HCT116 (cell line): ENCODE results near the gene IGSF9B. TPM values are rescaled to one million over a fixed set of nuclear protein-coding genes. Genes with fewer than 3 reads are reported as not detected.

Source experiments
- ATAC-seq: fragments of 200-7000 bp; cut with Tn5 transposase; 2 replicates; pipeline ENCODE4 v1.9.1; 2020; ENCODE audit warnings: mild to moderate bottlenecking, moderate library complexity
- BruUV-seq: library from RNA; stranded (reverse); fragments of 400-500 nt; replicated peaks from 2 replicates; lab custom pipeline; 2021; lab: Mats Ljungman, UMichigan
- CTCF ChIA-PET: fragments of 300-600 bp; sonication (Branson Sonifier 250); formaldehyde crosslinking; loops from one replicate; lab custom pipeline; 2021; ENCODE audit warnings: antibody characterized with exemption; lab: Charles Lee
- POLR2A ChIA-PET: fragments of 300-600, 350-600 bp; sonication (Branson Sonifier 250); formaldehyde crosslinking; loops from one replicate; lab custom pipeline; 2021; ENCODE audit warnings: antibody characterized with exemption; lab: Charles Lee
- RAD21 ChIA-PET, 2 experiments: fragments of 300-600 bp; sonication (Branson Sonifier 250); formaldehyde crosslinking; loops; one replicate each; lab custom pipeline; 2023; ENCODE audit warnings: low total read pairs in 2 of 2; ENCODE audit not compliant: uncharacterized antibody in 2 of 2, unreplicated experiment in 2 of 2, low non-redundant PET in 1 of 2; lab: Charles Lee
- DNase-seq: peaks from one replicate; pipeline ENCODE4 v3.0.0-alpha.2; 2010; ENCODE audit warnings: low read depth, low spot score
- H2AFZ ChIP-seq: fragments of 200-600 bp; shearing (Covaris generic), sonication (generic); 2 replicates; pipeline ENCODE4 v1.6.1; 2017; ENCODE audit warnings: low read depth, mixed run types, mixed read lengths, antibody characterized with exemption, low read length; ENCODE audit not compliant: poor library complexity, severe bottlenecking
- H3K27ac ChIP-seq: 2 replicates; pipeline ENCODE4 v1.5.1; 2012; ENCODE audit warnings: low read depth, low read length
- H3K27me3 ChIP-seq: fragments of 200-600 bp; sonication (generic); 2 replicates; pipeline ENCODE4 v1.6.1; 2016; ENCODE audit warnings: mixed run types, low read length, mixed read lengths; ENCODE audit not compliant: insufficient read depth
- H3K36me3 ChIP-seq, 2 experiments: fragments of 200-500 bp in 1 of 2; fragments of 200-600 bp in 1 of 2; sonication (Bioruptor generic) in 1 of 2; sonication (generic) in 1 of 2; 2 replicates each; pipeline versions ENCODE4 v1.5.1 to v1.6.1; 2014 to 2016; ENCODE audit warnings: low read length in 2 of 2, inconsistent platforms in 1 of 2, mixed read lengths in 1 of 2, mixed run types in 1 of 2; ENCODE audit not compliant: insufficient read depth in 2 of 2, control insufficient read depth in 1 of 2
- H3K4me1 ChIP-seq, 2 experiments: fragments of 200-600 bp in 1 of 2; sonication (generic) in 1 of 2; 2 replicates each; pipeline versions ENCODE4 v1.5.1 to v1.6.1; 2012 to 2017; ENCODE audit warnings: low read length in 2 of 2, inconsistent platforms in 1 of 2, mild to moderate bottlenecking in 1 of 2, mixed read lengths in 1 of 2, mixed run types in 1 of 2, moderate library complexity in 1 of 2; ENCODE audit not compliant: insufficient read depth in 2 of 2, control insufficient read depth in 1 of 2
- H3K4me2 ChIP-seq: fragments of 200-600 bp; sonication (generic); 2 replicates; pipeline ENCODE4 v1.6.1; 2017; ENCODE audit warnings: mixed run types, low read length, mixed read lengths
- H3K4me3 ChIP-seq, 2 experiments: fragments of 200-600 bp in 1 of 2; sonication (generic) in 1 of 2; replicated peaks in 1 of 2; 2 replicates each; pipeline ENCODE4 v1.5.1; 2011 to 2016; ENCODE audit warnings: low read length in 2 of 2, control low read depth in 1 of 2, low read depth in 1 of 2, mild to moderate bottlenecking in 1 of 2, mixed read lengths in 1 of 2, mixed run types in 1 of 2
- H3K79me2 ChIP-seq: fragments of 200-600 bp; sonication (generic); 2 replicates; pipeline ENCODE4 v1.6.1; 2017; ENCODE audit warnings: mild to moderate bottlenecking, mixed run types, low read length, moderate library complexity, mixed read lengths; ENCODE audit not compliant: insufficient read depth
- H3K9ac ChIP-seq: fragments of 200-600 bp; sonication (generic); 2 replicates; pipeline ENCODE4 v1.6.1; 2016; ENCODE audit warnings: low read length, mixed read lengths
- H3K9me2 ChIP-seq: fragments of 200-600 bp; sonication (generic), shearing (Covaris generic); 2 replicates; pipeline ENCODE4 v1.6.1; 2017; ENCODE audit warnings: mixed run types, mild to moderate bottlenecking, moderate library complexity; ENCODE audit not compliant: insufficient read depth
- H3K9me3 ChIP-seq, 2 experiments: fragments of 200-500 bp in 1 of 2; fragments of 200-600 bp in 1 of 2; sonication (Bioruptor generic) in 1 of 2; sonication (generic) in 1 of 2; 2 replicates each; pipeline ENCODE4 v1.6.1; 2014 to 2017; ENCODE audit warnings: low read length in 2 of 2, mixed read lengths in 2 of 2, inconsistent platforms in 1 of 2, low read depth in 1 of 2, mild to moderate bottlenecking in 1 of 2, mixed run types in 1 of 2, moderate library complexity in 1 of 2; ENCODE audit not compliant: control insufficient read depth in 1 of 2, insufficient read depth in 1 of 2
- H4K20me1 ChIP-seq: fragments of 200-600 bp; sonication (generic), shearing (Covaris generic); 2 replicates; pipeline ENCODE4 v1.6.1; 2017; ENCODE audit warnings: mixed run types, mild to moderate bottlenecking, moderate library complexity; ENCODE audit not compliant: insufficient read depth
- ATF3 ChIP-seq: IDR thresholded peaks from 2 replicates; pipeline ENCODE4 v1.6.1; 2012
- CBX3 ChIP-seq: IDR thresholded peaks from 2 replicates; pipeline ENCODE4 v1.6.1; 2012; ENCODE audit warnings: low read depth
- EGR1 ChIP-seq: IDR thresholded peaks from 2 replicates; pipeline ENCODE4 v1.6.1; 2012; ENCODE audit warnings: low read depth
- EZH2 ChIP-seq: fragments of 200-600 bp; sonication (generic); IDR thresholded peaks from 2 replicates; pipeline ENCODE4 v1.6.1; 2017; ENCODE audit warnings: antibody characterized with exemption, mixed run types
- FOSL1 ChIP-seq: IDR thresholded peaks from 2 replicates; pipeline ENCODE4 v1.6.1; 2012; ENCODE audit warnings: low read depth
- JUND ChIP-seq: IDR thresholded peaks from 2 replicates; pipeline ENCODE4 v1.6.1; 2012
- MAX ChIP-seq: IDR thresholded peaks from 2 replicates; pipeline ENCODE4 v1.6.1; 2012
- POLR2A ChIP-seq: IDR thresholded peaks from 2 replicates; pipeline ENCODE4 v1.7.0; 2011; ENCODE audit warnings: borderline replicate concordance; ENCODE audit not compliant: insufficient read depth, insufficient read length; ENCODE audit errors: extremely low read depth
- POLR2AphosphoS5 ChIP-seq: IDR thresholded peaks from 2 replicates; pipeline ENCODE4 v1.6.1; 2011; ENCODE audit warnings: mild to moderate bottlenecking, low read depth, low read length, moderate library complexity
- RAD21 ChIP-seq: IDR thresholded peaks from 2 replicates; pipeline ENCODE4 v1.6.1; 2012; ENCODE audit warnings: low read depth, mild to moderate bottlenecking
- SIN3A ChIP-seq: IDR thresholded peaks from 2 replicates; pipeline ENCODE4 v1.6.1; 2012; ENCODE audit warnings: low read depth
- TCF7L2 ChIP-seq: IDR thresholded peaks from 2 replicates; pipeline ENCODE4 v1.7.0; 2011; ENCODE audit warnings: borderline replicate concordance, inconsistent platforms; ENCODE audit not compliant: insufficient read depth, insufficient read length; ENCODE audit errors: extremely low read depth
- ZBTB33 ChIP-seq: IDR thresholded peaks from 2 replicates; pipeline ENCODE4 v1.6.1; 2011; ENCODE audit warnings: mild to moderate bottlenecking, low read length, moderate library complexity; ENCODE audit not compliant: insufficient replicate concordance; ENCODE audit errors: extremely low read depth
- ZFX ChIP-seq: fragments of 450-650 bp; IDR thresholded peaks from 2 replicates; pipeline ENCODE4 v1.6.1; 2017
- ZNF274 ChIP-seq: fragments of 200-500 bp; sonication (Bioruptor generic); IDR thresholded peaks from 2 replicates; pipeline ENCODE4 v1.6.1; 2014; ENCODE audit warnings: mild to moderate bottlenecking, low read depth, low read length, inconsistent platforms
- intact Hi-C: fragments of 100-400 bp; cut with micrococcal nuclease; formaldehyde crosslinking; loops from 2 replicates; pipeline ENCODE4 v1.10.0; 2022
- total RNA-seq: library from RNA; stranded (reverse); gene quantifications from one replicate; pipeline ENCODE4 v1.2.1, GENCODE V29; 2021; ENCODE audit not compliant: unreplicated experiment

IGSF9B gene
- total RNA-seq, 1 experiment from 2014 or later, result 12.4 TPM

GRCh38 chr11:133893381-133893780, 63.4 kb downstream of the IGSF9B start:
- intact Hi-C loops, result no loop called here
- Histone ChIP-seq H3K79me2 (no peaks in the 10 kb centered on the region), H3K4me1 (no peaks in the 10 kb centered on the region), H3K9me2 (no peaks in the 10 kb centered on the region), H3K9ac (no peak overlapping the region), H2AFZ (no peak overlapping the region), H3K27ac (no peak overlapping the region), H3K36me3 (no peaks in the 10 kb centered on the region), H3K9me3 (no peaks in the 10 kb centered on the region), H3K27me3 (peaks cover 29% of the 10 kb centered on the region), H3K4me3 (no peak overlapping the region), H3K4me2 (no peak overlapping the region), H4K20me1 (no peaks in the 10 kb centered on the region)
- DNase-seq, result no peak
- no TSS peak for BruUV-seq
- TF ChIP-seq MAX, result no peak
- TF ChIP-seq ZNF274, result no peak
- no peak for TF ChIP-seq EZH2
- no peak for TF ChIP-seq ZBTB33
- TF ChIP-seq FOSL1, result no peak
- TF ChIP-seq RAD21, result no peak
- no peak for ATAC-seq
- POLR2A ChIA-PET, result no interaction called here
- RAD21 ChIA-PET, result no interaction called here
- CTCF ChIA-PET, result no interaction called here

GRCh38 chr11:133892584-133893380, 64.0 kb downstream of the IGSF9B start:
- no peaks in the 10 kb centered on the region for H3K4me1 ChIP-seq
- H3K27me3 ChIP-seq, result peaks cover 35% of the 10 kb centered on the region
- H3K4me2 ChIP-seq, result no peak overlapping the region
- no peaks in the 10 kb centered on the region for H3K9me2 ChIP-seq
- ATAC-seq (no peak), DNase-seq (no peak)
- no peaks in the 10 kb centered on the region for H4K20me1 ChIP-seq
- H3K27ac ChIP-seq, result no peak overlapping the region
- intact Hi-C loops, result no loop called here
- POLR2A ChIA-PET, result no interaction called here
- H3K9me3 ChIP-seq, result no peaks in the 10 kb centered on the region
- H3K4me3 ChIP-seq, result no peak overlapping the region
- RAD21 ChIA-PET, result no interaction called here
- no peaks in the 10 kb centered on the region for H3K79me2 ChIP-seq
- no peak overlapping the region for H2AFZ ChIP-seq
- BruUV-seq, result no TSS peak
- H3K36me3 ChIP-seq, result no peaks in the 10 kb centered on the region
- no peak overlapping the region for H3K9ac ChIP-seq
- CTCF ChIA-PET, result no interaction called here
- no peak for TF ChIP-seq SIN3A
- no peak for TF ChIP-seq POLR2A
- TF ChIP-seq ZFX, result no peak
- TF ChIP-seq ATF3, result no peak
- TF ChIP-seq EZH2, result no peak
- no peak for TF ChIP-seq JUND
- no peak for TF ChIP-seq POLR2AphosphoS5
- TF ChIP-seq CBX3, result no peak
- TF ChIP-seq EGR1, result no peak
- no peak for TF ChIP-seq TCF7L2
- no peak for TF ChIP-seq MAX
- TF ChIP-seq ZNF274, result no peak
